Measurements from ENCODE around the gene ATF6.

The ATF6 gene

GRCh38 chr1:161945306-161946060, 179.4 kb downstream of the ATF6 start:
- no peak for DNase-seq

- no peak for DNase-seq
Measured at GRCh38 chr1:161946071-161946987, 180.2 kb downstream of the ATF6 start.

- no peak for DNase-seq
Measured at GRCh38 chr1:161948435-161948834, 182.3 kb downstream of the ATF6 start.

- DNase-seq = no peak
Measured at GRCh38 chr1:161949548-161949947, 183.4 kb downstream of the ATF6 start.

DNA sequence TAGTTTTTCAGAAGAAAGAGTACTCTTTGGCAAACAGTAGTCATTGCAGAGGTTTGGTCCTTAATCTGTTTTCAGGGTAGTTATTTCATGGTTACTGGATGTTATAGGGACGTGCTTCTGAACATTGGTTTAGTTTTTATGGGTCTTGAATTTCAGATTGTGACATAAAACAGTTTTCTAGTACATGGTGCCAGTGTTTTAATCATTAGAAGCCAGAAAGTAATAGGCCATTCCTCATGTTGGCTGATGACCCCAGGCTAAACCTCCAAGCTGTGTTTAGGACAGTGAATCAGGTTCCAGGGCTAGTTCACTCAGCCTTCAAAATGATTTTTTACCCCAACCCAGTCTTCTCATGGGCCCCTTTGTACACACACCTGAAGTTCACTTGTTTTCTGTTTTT, 184.3 kb downstream of the ATF6 start:
- DNase-seq = no peak

DNA sequence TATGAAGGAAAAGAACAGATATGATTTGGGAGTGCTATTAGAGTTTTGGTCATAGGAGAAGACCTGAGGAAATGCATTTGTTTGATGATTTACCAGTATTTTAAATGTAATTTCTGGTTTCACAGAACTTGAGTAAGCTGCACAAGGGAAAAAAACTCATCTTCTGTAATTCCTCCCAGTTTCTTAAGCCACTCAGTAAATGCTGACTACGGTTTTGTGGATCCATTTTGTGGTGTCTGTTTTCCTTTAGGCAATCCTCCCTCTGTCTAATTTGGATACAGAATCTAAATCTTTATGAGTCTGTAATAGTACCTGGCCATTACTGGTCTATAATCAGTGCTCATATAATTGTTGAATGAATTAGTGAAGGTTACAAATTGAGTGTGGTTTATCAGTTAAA, 185.5 kb downstream of the ATF6 start:
- DNase-seq = no peak

- DNase-seq = no peak
Measured at GRCh38 chr1:161952607-161953172, 186.6 kb downstream of the ATF6 start.

DNA sequence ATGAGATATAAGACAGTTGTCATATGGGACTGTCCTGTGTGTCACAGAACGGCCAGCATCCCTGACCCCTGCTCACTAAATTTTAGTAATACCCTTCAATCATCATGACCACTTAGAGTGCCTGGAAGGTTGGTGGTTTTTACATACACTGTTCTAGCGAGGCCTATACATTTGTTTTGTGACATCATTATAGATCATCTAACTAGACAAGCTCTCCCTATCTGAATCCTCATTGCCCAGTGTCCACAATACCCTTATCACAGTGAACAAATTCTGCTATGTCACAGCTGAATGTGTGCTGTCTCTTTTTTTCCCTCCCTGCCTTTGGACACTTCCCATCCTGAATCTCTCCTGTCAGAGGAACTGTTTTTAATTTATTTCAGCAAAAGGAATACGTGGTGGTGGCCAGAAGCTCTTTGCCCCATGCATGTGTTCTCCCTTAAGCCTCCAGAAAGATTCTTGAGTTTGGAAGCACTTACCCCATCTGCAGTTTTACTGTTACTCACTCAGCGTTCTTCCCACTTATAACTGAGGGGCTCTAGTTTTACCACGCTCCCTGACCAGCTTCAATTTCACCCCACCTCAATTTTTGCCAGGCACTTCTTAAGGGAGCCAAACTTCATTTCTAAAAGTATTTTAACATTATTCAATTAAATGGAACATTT, 187.3 kb downstream of the ATF6 start:
- no peak for DNase-seq

GRCh38 chr1:161954050-161954449, 187.9 kb downstream of the ATF6 start:
- DNase-seq = no peak

- no peak for DNase-seq
Measured at GRCh38 chr1:161954466-161954865, 188.3 kb downstream of the ATF6 start.

GRCh38 chr1:161955606-161956005, 189.5 kb downstream of the ATF6 start:
- DNase-seq = no peak

- no peak for DNase-seq
Measured at GRCh38 chr1:161956097-161956496, 190.0 kb downstream of the ATF6 start.

DNA sequence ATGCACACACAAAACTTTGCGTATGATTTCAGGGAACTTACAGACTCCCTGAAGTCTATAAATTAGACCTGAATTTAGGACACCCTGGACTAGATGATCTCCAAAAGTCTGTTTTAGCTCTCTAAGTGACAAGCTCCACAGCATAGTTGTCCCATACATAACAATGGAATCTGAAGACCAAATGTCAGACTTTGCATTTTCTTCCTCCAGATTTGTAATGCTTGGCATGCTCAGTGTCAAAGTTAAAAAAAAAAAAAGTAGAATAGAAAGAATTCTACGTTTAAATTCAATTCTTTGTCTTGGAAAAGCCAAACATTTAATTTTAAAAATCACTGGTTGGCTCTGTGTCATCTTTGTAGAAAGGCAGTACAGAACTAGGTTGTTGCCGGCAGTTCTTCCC, 190.8 kb downstream of the ATF6 start:
- DNase-seq = no peak

DNA sequence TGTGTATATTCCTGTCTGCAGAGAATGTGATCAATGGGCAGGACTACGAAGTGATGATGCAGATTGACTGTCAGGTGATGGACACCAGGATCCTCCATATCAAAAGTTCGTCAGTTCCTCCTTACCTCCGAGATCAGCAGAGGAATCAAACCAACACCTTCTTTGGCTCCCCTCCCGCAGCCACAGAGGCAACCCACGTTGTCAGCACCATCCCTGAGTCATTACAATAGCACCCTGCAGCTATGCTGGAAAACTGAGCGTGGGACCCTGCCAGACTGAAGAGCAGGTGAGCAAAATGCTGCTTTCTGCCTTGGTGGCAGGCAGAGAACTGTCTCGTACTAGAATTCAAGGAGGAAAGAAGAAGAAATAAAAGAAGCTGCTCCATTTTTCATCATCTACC, 192.3 kb downstream of the ATF6 start:
- DNase-seq = no peak

- peak; percentile 20 to 23 for DNase-seq
Measured at GRCh38 chr1:161962091-161962887, 196.2 kb downstream of the ATF6 start.

DNA sequence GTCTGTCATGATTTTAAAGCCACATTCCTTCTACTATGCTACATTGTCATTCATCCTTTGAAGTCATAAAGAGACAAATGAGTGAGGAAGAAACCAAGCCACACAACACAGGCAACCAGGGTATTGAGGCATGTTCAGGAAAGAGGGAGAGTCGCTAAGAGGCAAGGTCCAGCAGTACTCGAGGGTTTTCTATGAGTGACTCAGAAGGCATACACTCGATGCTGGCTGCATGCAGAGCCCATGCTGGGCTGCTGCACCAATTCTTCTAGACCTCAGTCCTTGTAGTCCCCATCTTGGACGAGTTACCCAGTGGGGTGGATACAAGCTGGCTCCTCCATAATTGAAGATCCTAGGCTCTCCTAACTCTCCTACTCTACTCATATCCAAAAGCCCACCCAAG, 199.9 kb downstream of the ATF6 start:
- no peak for DNase-seq

- DNase-seq = no peak
Measured at GRCh38 chr1:161970036-161970435, 203.9 kb downstream of the ATF6 start.

DNA sequence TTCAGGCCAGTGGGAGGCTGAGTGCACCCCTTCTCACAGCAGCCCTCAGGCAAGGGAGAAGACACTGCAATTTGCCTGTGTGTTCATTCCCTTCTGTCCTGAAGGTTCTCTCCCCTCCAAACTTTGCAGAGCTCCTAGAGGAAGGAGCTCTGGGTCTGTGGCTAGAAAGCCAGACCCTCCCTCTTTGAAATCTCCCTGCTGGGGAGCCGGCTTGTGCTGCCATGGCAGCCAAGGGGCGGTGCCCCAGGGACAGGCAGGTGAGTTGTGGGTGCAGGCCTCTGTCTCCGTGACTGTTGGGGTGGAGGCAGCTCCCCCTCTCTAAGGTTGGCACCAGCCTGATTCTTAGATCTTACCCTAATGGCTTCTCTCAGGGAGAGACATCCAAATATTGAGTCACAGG, 204.5 kb downstream of the ATF6 start:
- DNase-seq = no peak

DNA sequence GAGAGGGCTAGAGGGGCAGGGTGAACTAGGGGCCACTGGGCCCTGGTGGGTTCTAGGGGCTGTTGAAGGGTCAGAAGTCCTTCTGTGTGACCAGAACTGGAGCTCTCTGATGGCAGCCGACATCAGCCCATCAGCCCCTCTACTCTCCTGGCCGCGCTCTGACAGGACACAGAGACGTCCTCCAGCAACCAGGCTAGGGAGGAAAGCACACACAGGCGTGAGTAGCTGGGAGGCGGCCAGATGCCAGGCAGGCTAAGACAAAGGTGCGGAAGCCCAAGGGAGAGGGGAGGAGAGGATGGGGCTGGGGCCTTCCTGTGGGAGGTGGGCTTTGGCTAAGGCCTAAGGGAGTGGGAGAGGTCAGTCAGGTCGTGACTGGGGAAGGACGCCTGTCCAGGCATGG, 206.7 kb downstream of the ATF6 start:
- no peak for DNase-seq

GRCh38 chr1:161973924-161974845, 208.1 kb downstream of the ATF6 start:
- no peak for DNase-seq

All from activated CD4-positive, alpha-beta T cell treated with anti-CD3 and anti-CD28 coated beads, Interleukin-2, amount 50 U/mL, for 4 hours (primary cell).